A549 (cell line): ENCODE results near the gene VWC2. TPM values are rescaled to one million over a fixed set of nuclear protein-coding genes. Genes with fewer than 3 reads are reported as not detected.

Experiments used
- ATAC-seq, 2 experiments: fragments of 200-7000 bp in 1 of 2; fragments of >200 bp in 1 of 2; cut with Nextera tagmentation in 1 of 2; cut with Tn5 transposase in 1 of 2; 3 replicates each; pipeline versions ENCODE4 v1.8.0 to v1.9.1; 2018 to 2020; ENCODE audit warnings: mild to moderate bottlenecking in 1 of 2, moderate library complexity in 1 of 2
- CTCF ChIA-PET: fragments of 300-600 bp; sonication (Branson Sonifier 250); formaldehyde crosslinking; extraction: SDS; loops from one replicate; lab custom pipeline; 2021; ENCODE audit warnings: antibody characterized with exemption, inconsistent platforms; lab: Yijun Ruan, JAX
- POLR2A ChIA-PET: fragments of 350-600 bp; formaldehyde crosslinking; extraction: SDS; loops from one replicate; lab custom pipeline; 2021; ENCODE audit warnings: antibody characterized with exemption, inconsistent platforms; lab: Yijun Ruan, JAX
- DNase-seq, 2 experiments: peaks; one replicate each; pipeline versions ENCODE4 v3.0.0 to v3.0.0-alpha.2; 2011 to 2016; ENCODE audit warnings: low read depth in 1 of 2, low spot score in 1 of 2
- FAIRE-seq: peaks from 2 replicates; lab custom pipeline; 2011; peaks lifted over from hg19 to GRCh38; lab: Jason Lieb, UNC
- H3K27ac ChIP-seq, 2 experiments: fragments of >200 bp; sonication (Bioruptor Twin); formaldehyde crosslinking; 3 replicates each; pipeline ENCODE4 v1.5.1; 2016 to 2017
- H3K4me1 ChIP-seq: fragments of >200 bp; sonication (Bioruptor Twin); formaldehyde crosslinking; 3 replicates; pipeline ENCODE4 v1.6.1; 2016
- H3K4me2 ChIP-seq: fragments of >200 bp; sonication (Bioruptor Twin); formaldehyde crosslinking; 3 replicates; pipeline ENCODE4 v1.6.1; 2016
- H3K4me3 ChIP-seq: fragments of >200 bp; sonication (Bioruptor Twin); formaldehyde crosslinking; 3 replicates; pipeline ENCODE4 v1.5.1; 2016
- H3K9me3 ChIP-seq: fragments of >200 bp; sonication (Bioruptor Twin); formaldehyde crosslinking; 3 replicates; pipeline ENCODE4 v1.6.1; 2016
- BHLHE40 ChIP-seq: IDR thresholded peaks from 2 replicates; pipeline ENCODE4 v1.6.1; 2012; ENCODE audit warnings: low read depth, low read length, inconsistent platforms
- CBX2 ChIP-seq: fragments of 200-600 bp; sonication (generic); IDR thresholded peaks from 2 replicates; pipeline ENCODE4 v1.6.1; 2016; ENCODE audit warnings: low read depth, mild to moderate bottlenecking, borderline replicate concordance
- CHD4 ChIP-seq: fragments of 200-600 bp; sonication (generic); IDR thresholded peaks from 2 replicates; pipeline ENCODE4 v1.6.1; 2016; ENCODE audit warnings: antibody characterized with exemption, mild to moderate bottlenecking, borderline replicate concordance
- EHMT2 ChIP-seq: fragments of 200-600 bp; sonication (generic); IDR thresholded peaks from 2 replicates; pipeline ENCODE4 v1.6.1; 2016; ENCODE audit warnings: antibody characterized with exemption, low read depth, mild to moderate bottlenecking, moderate library complexity
- FOSL2 ChIP-seq, 2 experiments: fragments of 450-650 bp in 1 of 2; fragments of >200 bp in 1 of 2; sonication (Bioruptor Twin) in 1 of 2; formaldehyde crosslinking; IDR thresholded peaks; 2 replicates each; pipeline versions ENCODE4 v1.5.0 to v1.6.1; 2016 to 2020; ENCODE audit warnings: mild to moderate bottlenecking in 1 of 2, moderate library complexity in 1 of 2
- FOXS1 ChIP-seq: fragments of 250-450 bp; sonication (Bioruptor Pico); IDR thresholded peaks from 2 replicates; pipeline ENCODE4 v1.5.0; 2020; ENCODE audit warnings: mild to moderate bottlenecking, moderate library complexity
- MAZ ChIP-seq: fragments of 150-350 bp; IDR thresholded peaks from 2 replicates; pipeline ENCODE4 v1.6.1; 2014; ENCODE audit warnings: antibody characterized with exemption, low read depth, low read length, borderline replicate concordance
- NFE2L2 ChIP-seq: fragments of 150-350 bp; conservative IDR thresholded peaks from 2 replicates; pipeline ENCODE4 v1.6.1; 2014; ENCODE audit warnings: low read length
- NR3C1 ChIP-seq: fragments of >200 bp; sonication (Bioruptor Twin); formaldehyde crosslinking; IDR thresholded peaks from 3 replicates; pipeline ENCODE4 v1.6.1; 2017
- RAD21 ChIP-seq, 2 experiments: fragments of >200 bp in 1 of 2; sonication (Bioruptor Twin) in 1 of 2; formaldehyde crosslinking in 1 of 2; IDR thresholded peaks in 1 of 2; conservative IDR thresholded peaks in 1 of 2; 2 replicates in 1 of 2; 3 replicates in 1 of 2; pipeline ENCODE4 v1.6.1; 2012 to 2018; ENCODE audit warnings: inconsistent platforms in 1 of 2
- RCOR1 ChIP-seq: fragments of 150-350 bp; IDR thresholded peaks from 2 replicates; pipeline ENCODE4 v1.6.1; 2014; ENCODE audit warnings: antibody characterized with exemption, low read length, low read depth
- RFX5 ChIP-seq: fragments of 450-650 bp; IDR thresholded peaks from 2 replicates; pipeline ENCODE4 v1.7.1; 2014; ENCODE audit warnings: antibody characterized with exemption, mild to moderate bottlenecking, moderate library complexity
- RNF2 ChIP-seq: fragments of 200-600 bp; sonication (generic); IDR thresholded peaks from 2 replicates; pipeline ENCODE4 v1.6.1; 2016; ENCODE audit warnings: low read depth, mild to moderate bottlenecking, antibody characterized with exemption, moderate library complexity, borderline replicate concordance
- TFCP2L1 ChIP-seq: fragments of 250-450 bp; sonication (Bioruptor Pico); IDR thresholded peaks from 2 replicates; pipeline ENCODE4 v1.5.0; 2021; ENCODE audit warnings: mild to moderate bottlenecking
- TP53 ChIP-seq: fragments of 250-450 bp; sonication (Bioruptor Pico); IDR thresholded peaks from 2 replicates; pipeline ENCODE4 v1.5.0; 2021; ENCODE audit warnings: mild to moderate bottlenecking, moderate library complexity
- ZC3H11A ChIP-seq: fragments of 450-650 bp; IDR thresholded peaks from 2 replicates; pipeline ENCODE4 v1.6.1; 2014; ENCODE audit warnings: antibody characterized with exemption, mild to moderate bottlenecking
- ZNF302 ChIP-seq: fragments of 250-450 bp; sonication (Bioruptor Pico); IDR thresholded peaks from 2 replicates; pipeline ENCODE4 v1.9.0; 2021; ENCODE audit warnings: inconsistent platforms, mild to moderate bottlenecking, moderate library complexity
- ZSCAN20 ChIP-seq: fragments of 250-450 bp; sonication (Bioruptor Pico); IDR thresholded peaks from 2 replicates; pipeline ENCODE4 v1.8.0; 2022; ENCODE audit warnings: mild to moderate bottlenecking, moderate library complexity
- WGBS: methylation state at CpG from one replicate; pipeline ENCODE4 v1.1.6; 2017; ENCODE audit errors: missing lambda C conversion rate; 5-methylcytosine and 5-hydroxymethylcytosine counted together
- polyA plus RNA-seq, 4 experiments: library from polyadenylated mRNA; depleted of rRNA in 3 of 4; stranded (reverse); fragments of >200 nt; fragmentation: RNase III in 1 of 4; extraction: RNeasy Plus Mini Kit Qiagen cat#74134 plus additional on column Dnase treatment in 1 of 4; gene quantifications; 2 replicates in 3 of 4; 3 replicates in 1 of 4; pipeline ENCODE4 v1.2.3, GENCODE V29; 2011 to 2017
- TF ChIP-seq, protein P1 (sequence below): fragments of 250-450 bp; sonication (Bioruptor Pico); IDR thresholded peaks from 2 replicates; pipeline ENCODE4 v1.5.0; 2021; ENCODE audit warnings: mild to moderate bottlenecking, moderate library complexity, borderline replicate concordance
- TF ChIP-seq, protein P2 (sequence below): fragments of >200 bp; sonication (Bioruptor Twin); formaldehyde crosslinking; IDR thresholded peaks from 2 replicates; pipeline ENCODE4 v1.6.1; 2016

The VWC2 gene
- polyA plus RNA-seq, 2 of the 4 experiments (the other 2 are of a cell fraction) = not detected

DNA sequence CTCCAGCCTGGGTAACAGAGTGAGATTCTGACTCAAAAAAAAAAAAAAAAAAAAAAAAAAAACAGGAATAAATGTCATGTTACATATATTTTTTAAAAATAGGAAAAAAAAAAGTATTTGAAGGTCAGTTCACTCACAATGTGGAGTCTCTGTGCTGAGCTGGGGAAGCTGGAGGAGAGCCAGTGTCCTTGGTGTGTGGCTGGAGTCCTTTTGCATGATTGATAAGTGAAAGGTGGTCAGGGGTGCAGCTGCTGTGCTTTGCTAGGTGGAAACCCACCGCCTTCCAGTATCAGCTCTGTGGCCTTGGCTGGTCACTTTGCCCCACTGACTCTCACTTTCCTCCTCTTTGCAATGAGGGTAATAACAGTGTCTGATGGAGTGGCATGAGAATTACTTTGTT is 101.9 kb downstream of the VWC2 start:
- DNase-seq = no peak
- ChIA-PET CTCF (no interaction called here), POLR2A (no interaction called here)
- no peaks in the 10 kb centered on the region for H3K9me3 ChIP-seq
- no peak overlapping the region for H3K27ac ChIP-seq
- WGBS = 0% methylated on average over 1 of the region's 1 CpG
- no peaks in the 10 kb centered on the region for H3K4me1 ChIP-seq
- no peak for FAIRE-seq
- H3K4me2 ChIP-seq = no peak overlapping the region
- no peak for ATAC-seq
- TF ChIP-seq, protein P1, sequence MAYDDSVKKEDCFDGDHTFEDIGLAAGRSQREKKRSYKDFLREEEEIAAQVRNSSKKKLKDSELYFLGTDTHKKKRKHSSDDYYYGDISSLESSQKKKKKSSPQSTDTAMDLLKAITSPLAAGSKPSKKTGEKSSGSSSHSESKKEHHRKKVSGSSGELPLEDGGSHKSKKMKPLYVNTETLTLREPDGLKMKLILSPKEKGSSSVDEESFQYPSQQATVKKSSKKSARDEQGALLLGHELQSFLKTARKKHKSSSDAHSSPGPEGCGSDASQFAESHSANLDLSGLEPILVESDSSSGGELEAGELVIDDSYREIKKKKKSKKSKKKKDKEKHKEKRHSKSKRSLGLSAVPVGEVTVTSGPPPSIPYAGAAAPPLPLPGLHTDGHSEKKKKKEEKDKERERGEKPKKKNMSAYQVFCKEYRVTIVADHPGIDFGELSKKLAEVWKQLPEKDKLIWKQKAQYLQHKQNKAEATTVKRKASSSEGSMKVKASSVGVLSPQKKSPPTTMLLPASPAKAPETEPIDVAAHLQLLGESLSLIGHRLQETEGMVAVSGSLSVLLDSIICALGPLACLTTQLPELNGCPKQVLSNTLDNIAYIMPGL (CRISPR knock-in tag) = no peak
- TF ChIP-seq TFCP2L1 (no peak), MAZ (no peak), CBX2 (no peak), ZNF302 (CRISPR knock-in tag) (no peak)
- no peak overlapping the region for H3K4me3 ChIP-seq

DNA sequence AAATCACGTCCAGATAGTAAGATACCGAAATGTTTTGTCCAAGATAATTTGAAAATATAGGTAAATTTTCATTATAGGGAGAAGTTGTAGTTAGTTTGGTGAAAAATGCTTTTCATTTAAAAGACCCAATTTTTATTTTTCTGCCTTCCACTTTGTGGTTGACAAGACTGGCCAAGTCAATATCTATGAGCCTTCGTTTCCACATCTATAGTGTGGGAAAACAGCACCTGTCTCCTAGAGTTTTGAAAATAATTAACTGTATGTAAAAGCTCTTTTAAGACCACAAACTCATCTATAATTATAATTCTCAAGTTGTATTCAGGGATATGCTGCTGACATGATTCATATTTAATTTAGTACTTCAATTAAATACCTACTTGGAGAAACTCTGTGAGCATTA is 102.8 kb downstream of the VWC2 start:
- ChIA-PET POLR2A (no interaction called here), CTCF (no interaction called here)
- no peaks in the 10 kb centered on the region for H3K4me1 ChIP-seq
- FAIRE-seq = no peak
- H3K4me3 ChIP-seq = no peak overlapping the region
- no peak for TF ChIP-seq NR3C1
- no peak for TF ChIP-seq RNF2
- TF ChIP-seq ZSCAN20 (CRISPR knock-in tag) = no peak
- TF ChIP-seq RAD21 (conservative IDR thresholded peaks at IDR 0.05 in 1 of 2, IDR thresholded peaks at IDR 0.05 in 1 of 2) = no peak
- no peak for TF ChIP-seq EHMT2
- TF ChIP-seq FOXS1 = no peak
- no peak overlapping the region for H3K4me2 ChIP-seq
- no peak overlapping the region for H3K27ac ChIP-seq
- no peak for ATAC-seq
- under 1% methylated on average over 3 of the region's 3 CpGs for WGBS
- no peak for DNase-seq
- no peaks in the 10 kb centered on the region for H3K9me3 ChIP-seq

DNA sequence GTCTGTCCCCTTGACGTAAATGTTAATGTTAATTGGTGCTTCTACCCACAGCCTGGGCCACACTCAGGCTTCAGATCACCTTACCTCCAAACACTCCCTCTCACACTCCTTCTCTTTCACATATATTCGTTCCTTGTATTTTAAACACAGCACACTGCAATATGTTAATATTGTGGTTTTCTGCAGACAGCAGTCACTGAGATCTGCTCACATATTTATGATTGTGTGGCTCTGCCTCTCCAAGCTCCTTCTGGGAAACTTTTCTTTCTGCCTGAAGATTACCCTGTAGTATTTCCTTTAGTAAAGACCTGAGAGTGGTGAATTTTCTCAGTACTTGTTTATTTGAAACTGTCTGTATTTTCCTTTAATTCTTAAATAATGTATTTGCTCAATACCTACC is 104.7 kb downstream of the VWC2 start:
- no peak overlapping the region for H3K4me3 ChIP-seq
- FAIRE-seq (no peak), DNase-seq (no peak)
- WGBS = 8% methylated on average over 2 of the region's 2 CpGs
- H3K4me1 ChIP-seq = no peaks in the 10 kb centered on the region
- H3K27ac ChIP-seq = no peak overlapping the region
- ChIA-PET POLR2A (no interaction called here), CTCF (no interaction called here)
- no peaks in the 10 kb centered on the region for H3K9me3 ChIP-seq
- no peak for TF ChIP-seq RCOR1
- TF ChIP-seq, protein P2, sequence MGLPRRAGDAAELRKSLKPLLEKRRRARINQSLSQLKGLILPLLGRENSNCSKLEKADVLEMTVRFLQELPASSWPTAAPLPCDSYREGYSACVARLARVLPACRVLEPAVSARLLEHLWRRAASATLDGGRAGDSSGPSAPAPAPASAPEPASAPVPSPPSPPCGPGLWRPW = no peak
- no peak for TF ChIP-seq ZC3H11A
- TF ChIP-seq BHLHE40 = no peak
- no peak for TF ChIP-seq CHD4
- TF ChIP-seq, all 56 proteins: peak for 0
- no peak for ATAC-seq
- no peak overlapping the region for H3K4me2 ChIP-seq

DNA sequence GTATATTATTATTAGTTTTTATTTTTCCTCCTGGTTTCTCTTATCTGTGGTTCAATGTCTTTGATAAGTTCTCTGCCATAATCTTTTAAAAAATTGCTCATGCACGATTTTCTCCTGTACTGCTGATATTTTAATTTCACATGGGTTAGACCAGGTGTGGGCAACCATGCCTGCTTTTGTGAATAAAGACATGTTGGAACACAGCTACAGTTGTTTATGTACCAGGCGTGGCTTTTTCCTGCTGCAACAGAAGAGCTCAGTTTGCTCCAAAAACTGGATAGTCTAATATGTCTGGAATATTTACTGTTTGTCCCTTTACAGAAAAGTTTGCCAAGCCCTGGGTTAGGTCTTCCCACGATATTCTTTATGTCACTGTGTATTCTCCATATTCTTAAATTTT is 105.2 kb downstream of the VWC2 start:
- ChIA-PET POLR2A (no interaction called here), CTCF (no interaction called here)
- no peak overlapping the region for H3K4me3 ChIP-seq
- no peak overlapping the region for H3K4me2 ChIP-seq
- H3K4me1 ChIP-seq = no peaks in the 10 kb centered on the region
- no peak overlapping the region for H3K27ac ChIP-seq
- DNase-seq (no peak), ATAC-seq (no peak), FAIRE-seq (no peak)
- under 1% methylated on average over 3 of the region's 3 CpGs for WGBS
- no peaks in the 10 kb centered on the region for H3K9me3 ChIP-seq
- TF ChIP-seq FOSL2 (IDR thresholded peaks at IDR 0.05) = no peak
- no peak for TF ChIP-seq FOSL2 (CRISPR knock-in tag; IDR thresholded peaks at IDR 0.05)
- TF ChIP-seq, protein P2 = no peak
- TF ChIP-seq TP53 (CRISPR knock-in tag) = no peak
- TF ChIP-seq NFE2L2 = no peak
- TF ChIP-seq RFX5 = no peak
- no peak for TF ChIP-seq MAZ
- TF ChIP-seq NR3C1 = no peak
- no peak for TF ChIP-seq FOXS1
